OCI-LY7 (cell line): ENCODE measurements around the gene STARD3. TPM values are rescaled to one million over a fixed set of nuclear protein-coding genes. Genes with fewer than 3 reads are reported as not detected.

Experiments
- BruUV-seq: library from RNA; stranded (reverse); fragments of 400-500 nt; replicated peaks from 2 replicates; lab custom pipeline; 2021; lab: Mats Ljungman, UMichigan
- CTCF ChIA-PET: fragments of 300-600 bp; sonication (Branson Sonifier 250); formaldehyde crosslinking; loops from one replicate; lab custom pipeline; 2022; ENCODE audit warnings: antibody characterized with exemption; ENCODE audit not compliant: unreplicated experiment; lab: Charles Lee
- POLR2A ChIA-PET: fragments of 300-600 bp; sonication (Branson Sonifier 250); formaldehyde crosslinking; loops from one replicate; lab custom pipeline; 2022; ENCODE audit warnings: antibody characterized with exemption; lab: Charles Lee
- DNase-seq: peaks from one replicate; pipeline ENCODE4 v3.0.0-alpha.2; 2015; ENCODE audit warnings: low spot score
- H2AFZ ChIP-seq: fragments of 200-600 bp; sonication (generic), shearing (Covaris generic); 2 replicates; pipeline ENCODE4 v1.6.1; 2014; ENCODE audit warnings: mild to moderate bottlenecking, antibody characterized with exemption, low read length, moderate library complexity
- H3K27ac ChIP-seq: fragments of 200-600 bp; sonication (generic); 2 replicates; pipeline ENCODE4 v1.5.1; 2014; ENCODE audit warnings: mixed run types, low read depth, mild to moderate bottlenecking, moderate library complexity, low read length, inconsistent platforms; ENCODE audit not compliant: poor library complexity, severe bottlenecking
- H3K36me3 ChIP-seq: fragments of 200-600 bp; sonication (generic); 2 replicates; pipeline ENCODE4 v1.6.1; 2014; ENCODE audit warnings: mild to moderate bottlenecking, antibody characterized with exemption, low read length, moderate library complexity, mixed read lengths; ENCODE audit not compliant: insufficient read depth
- H3K4me1 ChIP-seq: fragments of 200-600 bp; sonication (generic); 2 replicates; pipeline ENCODE4 v1.5.1; 2014; ENCODE audit warnings: mild to moderate bottlenecking, low read length; ENCODE audit not compliant: insufficient read depth, poor library complexity, severe bottlenecking
- H3K4me2 ChIP-seq: fragments of 200-600 bp; sonication (generic); 2 replicates; pipeline ENCODE4 v1.6.1; 2014; ENCODE audit warnings: mild to moderate bottlenecking, low read length
- H3K4me3 ChIP-seq: fragments of 200-600 bp; sonication (generic); 2 replicates; pipeline ENCODE4 v1.5.1; 2014; ENCODE audit warnings: mild to moderate bottlenecking, low read depth, low read length; ENCODE audit not compliant: poor library complexity, severe bottlenecking
- H3K79me2 ChIP-seq: fragments of 200-600 bp; sonication (generic); 2 replicates; pipeline ENCODE4 v1.6.1; 2016; ENCODE audit warnings: low read depth, mild to moderate bottlenecking, low read length, moderate library complexity, mixed read lengths; ENCODE audit not compliant: insufficient read depth
- H3K9me2 ChIP-seq: fragments of 200-600 bp; sonication (generic); 2 replicates; pipeline ENCODE4 v1.6.1; 2016; ENCODE audit warnings: mild to moderate bottlenecking, low read length, mixed read lengths; ENCODE audit not compliant: insufficient read depth
- H3K9me3 ChIP-seq: fragments of 200-600 bp; sonication (generic); 2 replicates; pipeline ENCODE4 v1.6.1; 2014; ENCODE audit warnings: mild to moderate bottlenecking, mixed run types, low read length, mixed read lengths
- H4K20me1 ChIP-seq: fragments of 200-600 bp; sonication (generic); 2 replicates; pipeline ENCODE4 v1.6.1; 2014; ENCODE audit warnings: mild to moderate bottlenecking, antibody characterized with exemption, low read length, moderate library complexity, mixed read lengths; ENCODE audit not compliant: insufficient read depth
- CTCF ChIP-seq: fragments of 200-600 bp; sonication (generic); conservative IDR thresholded peaks from 2 replicates; pipeline ENCODE4 v1.5.1; 2014; ENCODE audit warnings: mild to moderate bottlenecking, antibody characterized with exemption, low read length, moderate library complexity, mixed read lengths
- EZH2phosphoT487 ChIP-seq: fragments of 200-600 bp; sonication (generic); IDR thresholded peaks from 2 replicates; pipeline ENCODE4 v1.6.1; 2018; ENCODE audit warnings: low read depth, borderline replicate concordance, mild to moderate bottlenecking, mixed run types, antibody characterized with exemption, low read length, moderate library complexity, mixed read lengths
- intact Hi-C: fragments of 100-400 bp; cut with micrococcal nuclease; formaldehyde crosslinking; loops from one replicate; pipeline ENCODE4 v1.10.0; 2022; ENCODE audit not compliant: unreplicated experiment
- total RNA-seq, 2 experiments: library from RNA; depleted of rRNA in 1 of 2; stranded (reverse); fragments of >200 nt in 1 of 2; shearing (Covaris generic) in 1 of 2; gene quantifications; 2 replicates each; pipeline ENCODE4 v1.2.3, GENCODE V29; 2014 to 2022

STARD3 gene
- total RNA-seq, 2 experiments from 2014 or later: 36.5 to 54.2 TPM

GRCh38 chr17:39660011-39660360 lies 23.0 kb downstream of the STARD3 start:
- Histone ChIP-seq H3K36me3 (peaks cover 29% of the 10 kb centered on the region; the same call in 1 of the 2 replicates), H3K4me2 (no peak overlapping the region), H3K9me3 (no peaks in the 10 kb centered on the region), H2AFZ (no peak overlapping the region), H3K27ac (no peak overlapping the region), H3K4me1 (peaks cover 4% of the 10 kb centered on the region), H3K9me2 (no peaks in the 10 kb centered on the region), H3K79me2 (no peaks in the 10 kb centered on the region), H3K4me3 (no peak overlapping the region), H4K20me1 (no peaks in the 10 kb centered on the region; the same call in 1 of the 2 replicates)
- ChIA-PET POLR2A (no interaction called here), CTCF (no interaction called here)
- intact Hi-C loops: no loop called here
- TF ChIP-seq CTCF: no peak
- no peak for TF ChIP-seq EZH2phosphoT487
- no TSS peak for BruUV-seq
- DNase-seq: no peak

- no peak for TF ChIP-seq EZH2phosphoT487
- TF ChIP-seq CTCF: no peak
- DNase-seq: no peak
- H3K9me3 ChIP-seq: no peaks in the 10 kb centered on the region
- peaks cover 28% of the 10 kb centered on the region; the same call in 1 of the 2 replicates for H3K36me3 ChIP-seq
- peaks cover 4% of the 10 kb centered on the region for H3K4me1 ChIP-seq
- POLR2A ChIA-PET: no interaction called here
- no peak overlapping the region for H2AFZ ChIP-seq
- CTCF ChIA-PET: no interaction called here
- H3K27ac ChIP-seq: no peak overlapping the region
- H4K20me1 ChIP-seq: no peaks in the 10 kb centered on the region
- no peak overlapping the region for H3K4me3 ChIP-seq
- H3K4me2 ChIP-seq: no peak overlapping the region
- intact Hi-C loops: no loop called here
- no TSS peak for BruUV-seq
- no peaks in the 10 kb centered on the region for H3K79me2 ChIP-seq
- no peaks in the 10 kb centered on the region for H3K9me2 ChIP-seq
Observed at GRCh38 chr17:39660397-39661385, 23.7 kb downstream of the STARD3 start.
